CD14-positive monocyte (primary cell): Measurements from ENCODE around the gene AP1S3. TPM values are rescaled to one million over a fixed set of nuclear protein-coding genes. Genes with fewer than 3 reads are reported as not detected.

Experiments
- DNase-seq, 3 donors: peaks; one replicate each; pipeline ENCODE4 v3.0.0-alpha.2; 2011 to 2022
- H2AFZ ChIP-seq: 2 replicates; pipeline ENCODE4 v1.6.0; 2012; ENCODE audit warnings: mild to moderate bottlenecking, low read depth, low read length, inconsistent platforms; ENCODE audit not compliant: insufficient read depth, poor library complexity, severe bottlenecking
- H3K27ac ChIP-seq, 2 donors: 1 replicate in 1 of 2; 2 replicates in 1 of 2; pipeline ENCODE4 v1.5.1; 2012 to 2013; ENCODE audit warnings: low read length in 2 of 2, control low read depth in 1 of 2, inconsistent platforms in 1 of 2, low read depth in 1 of 2, mild to moderate bottlenecking in 1 of 2
- H3K27me3 ChIP-seq, 2 donors: one replicate each; pipeline versions ENCODE4 v1.6.0 to v1.6.1; 2011 to 2013; ENCODE audit warnings: low read length in 2 of 2; ENCODE audit not compliant: control insufficient read depth in 2 of 2, insufficient read depth in 2 of 2
- H3K36me3 ChIP-seq, 2 donors: replicated peaks in 1 of 2; 1 replicate in 1 of 2; 2 replicates in 1 of 2; pipeline versions ENCODE4 v1.5.1 to v1.6.1; 2012 to 2013; ENCODE audit warnings: low read length in 2 of 2, control low read depth in 1 of 2, inconsistent platforms in 1 of 2, mild to moderate bottlenecking in 1 of 2; ENCODE audit not compliant: insufficient read depth in 2 of 2, control insufficient read depth in 1 of 2
- H3K4me1 ChIP-seq, 2 donors: 1 replicate in 1 of 2; 2 replicates in 1 of 2; pipeline versions ENCODE4 v1.5.1 to v1.6.1; 2012 to 2013; ENCODE audit warnings: low read length in 2 of 2, control low read depth in 1 of 2, inconsistent platforms in 1 of 2, mild to moderate bottlenecking in 1 of 2, moderate library complexity in 1 of 2; ENCODE audit not compliant: insufficient read depth in 2 of 2, control insufficient read depth in 1 of 2
- H3K4me2 ChIP-seq: replicated peaks from 2 replicates; pipeline ENCODE3; 2012; ENCODE audit warnings: low read length, moderate library complexity, mild to moderate bottlenecking; ENCODE audit not compliant: poor library complexity, severe bottlenecking; ENCODE audit errors: extremely low read depth
- H3K4me3 ChIP-seq, 3 experiments: fragments of 200-600 bp in 1 of 3; sonication (generic) in 1 of 3; replicated peaks in 1 of 3; 1 replicate in 2 of 3; 2 replicates in 1 of 3; pipeline ENCODE4 v1.5.1; 2011 to 2013; ENCODE audit warnings: low read length in 3 of 3, mild to moderate bottlenecking in 3 of 3, control low read depth in 2 of 3, low read depth in 2 of 3, inconsistent platforms in 1 of 3, moderate library complexity in 1 of 3
- H3K79me2 ChIP-seq: 2 replicates; pipeline ENCODE4 v1.6.0; 2012; ENCODE audit warnings: mild to moderate bottlenecking, control low read depth, inconsistent platforms, low read length, moderate library complexity; ENCODE audit not compliant: insufficient read depth
- H3K9ac ChIP-seq: 2 replicates; pipeline ENCODE4 v1.6.0; 2017; ENCODE audit warnings: low read length, mild to moderate bottlenecking; ENCODE audit not compliant: insufficient read depth, poor library complexity, severe bottlenecking
- H3K9me3 ChIP-seq, 2 donors: replicated peaks in 1 of 2; 1 replicate in 1 of 2; 2 replicates in 1 of 2; pipeline versions ENCODE4 v1.5.1 to v1.6.1; 2012 to 2013; ENCODE audit warnings: low read length in 2 of 2, control low read depth in 1 of 2; ENCODE audit not compliant: control insufficient read depth in 1 of 2, insufficient read depth in 1 of 2
- H4K20me1 ChIP-seq: 2 replicates; pipeline ENCODE4 v1.6.0; 2012; ENCODE audit warnings: mild to moderate bottlenecking, low read length, control low read depth, moderate library complexity; ENCODE audit not compliant: insufficient read depth
- H3K27ac Mint-ChIP-seq, 7 donors: one replicate each; pipeline ENCODE4 v1.8.0; 2020; ENCODE audit warnings: mild to moderate bottlenecking in 7 of 7, mixed read lengths in 7 of 7, moderate library complexity in 6 of 7, inconsistent platforms in 2 of 7
- H3K27me3 Mint-ChIP-seq, 3 donors: one replicate each; pipeline ENCODE4 v1.8.0; 2021 to 2022; ENCODE audit warnings: low read depth in 3 of 3, mild to moderate bottlenecking in 3 of 3, mixed read lengths in 3 of 3, moderate library complexity in 3 of 3, inconsistent platforms in 1 of 3
- H3K36me3 Mint-ChIP-seq, 2 donors: one replicate each; pipeline ENCODE4 v1.8.0; 2020; ENCODE audit warnings: mixed read lengths in 2 of 2, inconsistent platforms in 1 of 2, mild to moderate bottlenecking in 1 of 2
- H3K4me1 Mint-ChIP-seq: one replicate; pipeline ENCODE4 v1.8.0; 2020; ENCODE audit warnings: mild to moderate bottlenecking, mixed read lengths
- H3K4me3 Mint-ChIP-seq, 2 donors: one replicate each; pipeline ENCODE4 v1.8.0; 2020; ENCODE audit warnings: mild to moderate bottlenecking in 2 of 2, mixed read lengths in 2 of 2, moderate library complexity in 1 of 2
- H3K9me3 Mint-ChIP-seq, 7 donors: one replicate each; pipeline ENCODE4 v1.8.0; 2020 to 2022; ENCODE audit warnings: mixed read lengths in 7 of 7, mild to moderate bottlenecking in 6 of 7, moderate library complexity in 6 of 7, inconsistent platforms in 2 of 7
- CTCF ChIP-seq: fragments of 200-600 bp; IDR thresholded peaks from one replicate; pipeline ENCODE4 v1.8.0; 2022; ENCODE audit warnings: antibody characterized with exemption, mild to moderate bottlenecking
- WGBS: methylation state at CpG from one replicate; pipeline ENCODE4 v1.1.5; 2013; ENCODE audit warnings: missing lambda C conversion rate; ENCODE audit not compliant: insufficient coverage; 5-methylcytosine and 5-hydroxymethylcytosine counted together
- intact Hi-C, 2 donors: fragments of 100-400 bp; cut with micrococcal nuclease; formaldehyde crosslinking; loops; one replicate each; pipeline versions ENCODE4 v1.15.0 to v1.15.1; 2023
- polyA minus RNA-seq: library from RNA; depleted of rRNA, polyadenylated mRNA; stranded (reverse); fragments of >200 nt; gene quantifications from 2 replicates; pipeline ENCODE4 v1.2.3, GENCODE V29; 2012
- polyA plus RNA-seq, 3 donors: library from polyadenylated mRNA; depleted of rRNA in 1 of 3; unstranded in 2 of 3; stranded (reverse) in 1 of 3; fragments of 300-500 nt in 2 of 3; fragments of >200 nt in 1 of 3; fragmentation: Illumina TruSeq in 2 of 3; gene quantifications; 1 replicate in 2 of 3; 2 replicates in 1 of 3; pipeline ENCODE4 v1.2.3, GENCODE V29; 2012 to 2021
- total RNA-seq, 12 experiments: library from RNA in 1 of 12; stranded (reverse) in 1 of 12; fragments of 120-200 nt in 1 of 12; gene quantifications; one replicate each; pipeline ENCODE4 v1.2.4 and lab custom pipeline; 2013 to 2026; ENCODE audit warnings: mixed read lengths in 6 of 12, inconsistent platforms in 1 of 12

Gene AP1S3
- total RNA-seq (2013), result 0.89 TPM
- polyA plus RNA-seq (1 to 10 TPM in 1 of 3 donors, under 1 TPM in 2; 0.80 to 1.3 (median 0.81) TPM), polyA minus RNA-seq (0.40 and 0.83 TPM in 2 replicates), total RNA-seq (lab: John Stamatoyannopoulos, UW) (1.3 to 5.4 (median 2.1) reads per million in 11 experiments)

GRCh38 chr2:223837287-223838061 is at the start of gene AP1S3:
TSS of gene AP1S3 (minus strand) at chr2:223837582. CDS start at chr2:223837450, 132 bp downstream.
- Histone ChIP-seq H3K9me3 (no peaks in the 10 kb centered on the region), H3K36me3 (no peaks in the 10 kb centered on the region), H3K27ac (peak within 1 kb of the TSS in 1 of 2 donors; percentile 21), H3K27me3 (no peaks in the 10 kb centered on the region), H3K9ac (peak within 1 kb of the TSS; percentile 72), H4K20me1 (no peaks in the 10 kb centered on the region), H3K4me2 (peak within 1 kb of the TSS; percentile 93), H3K79me2 (peaks cover 34% of the 10 kb centered on the region), H2AFZ (peak within 1 kb of the TSS; percentile 91), H3K4me1 (peaks cover 23 to 24% of the 10 kb centered on the region in 2 donors), H3K4me3 (peak within 1 kb of the TSS; percentile 58 to 83 (median 77))
- Mint-ChIP-seq H3K27ac (peak within 1 kb of the TSS; percentile 65 to 89 (median 85)), H3K4me1 (peaks cover 32% of the 10 kb centered on the region), H3K9me3 (no peaks in the 10 kb centered on the region), H3K36me3 (peaks cover 0 to 3% of the 10 kb centered on the region in 2 donors), H3K27me3 (peaks cover 2 to 3% (median 3%) of the 10 kb centered on the region in 3 donors), H3K4me3 (peak within 1 kb of the TSS; percentile 98)
- under 1% methylated on average over 71 of the region's 82 CpGs for WGBS
- intact Hi-C loops, result loop anchor here in 1 of 2 donors (5.0 to 10.0 kb wide), 2 partner anchors 60 to 117 kb away; partner anchors contain the start of gene MRPL44
- peak; percentile 30 to 89 (median 47) for DNase-seq
- TF ChIP-seq CTCF, result no peak

- DNase-seq, result peak in 2 of 3 donors; percentile 26 to 51
- Histone ChIP-seq H3K9ac (peak overlapping the region; percentile 12), H3K27ac (peak overlapping the region; percentile 60 to 78), H3K36me3 (peaks cover 36 to 56% of the 10 kb centered on the region in 2 donors), H2AFZ (no peak overlapping the region), H3K27me3 (no peaks in the 10 kb centered on the region), H3K4me2 (peak overlapping the region; percentile 51), H3K9me3 (no peaks in the 10 kb centered on the region), H3K4me3 (peak overlapping the region in 2 of 3 experiments; percentile 2 to 45), H3K79me2 (peaks cover 36% of the 10 kb centered on the region), H3K4me1 (peaks cover 36 to 39% of the 10 kb centered on the region in 2 donors), H4K20me1 (peaks cover 10% of the 10 kb centered on the region)
- no peak for TF ChIP-seq CTCF
- H3K9me3 Mint-ChIP-seq, result no peaks in the 10 kb centered on the region
- H3K36me3 Mint-ChIP-seq, result peaks cover 42 to 55% of the 10 kb centered on the region in 2 donors
- peak overlapping the region; percentile 62 to 86 for H3K4me3 Mint-ChIP-seq
- H3K27ac Mint-ChIP-seq, result peak overlapping the region; percentile 87 to 96 (median 91)
- H3K27me3 Mint-ChIP-seq, result no peaks in the 10 kb centered on the region
- WGBS, result no CpG with 5 or more reads among the region's 5 CpGs
- intact Hi-C loops, result no loop called here
- peaks cover 36% of the 10 kb centered on the region for H3K4me1 Mint-ChIP-seq
Measured at GRCh38 chr2:223887127-223887526, 49.7 kb upstream of the AP1S3 start.
